Endodermal cell (in vitro differentiated cells): Measurements from ENCODE around the gene PTX4. TPM values are rescaled to one million over a fixed set of nuclear protein-coding genes. Genes with fewer than 3 reads are reported as not detected.
A peak's percentile ranks its signal among the peaks of the same experiment; 100 is the strongest.

Experiments used
- DNase-seq: peaks from one replicate; pipeline ENCODE4 v3.0.0-alpha.2; 2017
- H3K27ac ChIP-seq: 2 replicates; pipeline ENCODE4 v1.5.1; 2013; ENCODE audit warnings: mild to moderate bottlenecking, low read depth, low read length, moderate library complexity
- H3K27me3 ChIP-seq: 2 replicates; pipeline ENCODE4 v1.6.1; 2013; ENCODE audit warnings: mild to moderate bottlenecking, low read length, moderate library complexity; ENCODE audit not compliant: insufficient read depth, control insufficient read depth, poor library complexity, severe bottlenecking
- H3K36me3 ChIP-seq: 2 replicates; pipeline ENCODE4 v1.7.0; 2013; ENCODE audit warnings: mild to moderate bottlenecking, low read length, moderate library complexity; ENCODE audit not compliant: control insufficient read depth, insufficient read depth
- H3K4me1 ChIP-seq: one replicate; pipeline ENCODE4 v1.7.0; 2013; ENCODE audit warnings: low read length; ENCODE audit not compliant: control insufficient read depth, insufficient read depth
- H3K4me3 ChIP-seq: 2 replicates; pipeline ENCODE4 v1.5.1; 2013; ENCODE audit warnings: mild to moderate bottlenecking, low read length, moderate library complexity
- H3K9ac ChIP-seq: 2 replicates; pipeline ENCODE4 v1.6.1; 2013; ENCODE audit warnings: mild to moderate bottlenecking, low read length, moderate library complexity; ENCODE audit not compliant: poor library complexity, severe bottlenecking; ENCODE audit errors: extremely low read depth
- H3K9me3 ChIP-seq: 2 replicates; pipeline ENCODE4 v1.6.1; 2013; ENCODE audit warnings: mild to moderate bottlenecking, low read length, moderate library complexity; ENCODE audit not compliant: control insufficient read depth
- H3K27ac Mint-ChIP-seq: 2 replicates; pipeline ENCODE4 v1.8.0; 2020; ENCODE audit warnings: mixed read lengths
- H3K27me3 Mint-ChIP-seq: 2 replicates; pipeline ENCODE4 v1.8.0; 2021; ENCODE audit warnings: mild to moderate bottlenecking, mixed read lengths; ENCODE audit not compliant: insufficient read depth
- H3K36me3 Mint-ChIP-seq: 2 replicates; pipeline ENCODE4 v1.8.0; 2020; ENCODE audit warnings: low read depth, mixed read lengths
- H3K4me1 Mint-ChIP-seq: 2 replicates; pipeline ENCODE4 v1.8.0; 2020; ENCODE audit warnings: mixed read lengths
- H3K4me3 Mint-ChIP-seq: 2 replicates; pipeline ENCODE4 v1.8.0; 2020; ENCODE audit warnings: mild to moderate bottlenecking, moderate library complexity, mixed read lengths
- H3K9me3 Mint-ChIP-seq: 2 replicates; pipeline ENCODE4 v1.8.0; 2020; ENCODE audit warnings: mild to moderate bottlenecking, mixed read lengths
- CTCF ChIP-seq: fragments of 200-600 bp; sonication (generic); conservative IDR thresholded peaks from 2 replicates; pipeline ENCODE4 v1.5.0; 2021; ENCODE audit warnings: antibody characterized with exemption, mild to moderate bottlenecking
- WGBS, 2 experiments: methylation state at CpG; one replicate each; pipeline versions ENCODE4 v1.1.5 to v1.1.7; 2013; ENCODE audit warnings: missing lambda C conversion rate in 2 of 2, mixed read lengths in 1 of 2; ENCODE audit not compliant: insufficient coverage in 1 of 2, insufficient read length in 1 of 2; 5-methylcytosine and 5-hydroxymethylcytosine counted together
- total RNA-seq, 2 donors: library from RNA; stranded (reverse); fragmentation: NEBNext Ultra II Directional in 1 of 2; extraction: Animal tissue kit (Norgen Biotek cat#: 25700) in 1 of 2; gene quantifications; 2 replicates in 1 of 2; 3 replicates in 1 of 2; pipeline ENCODE4 v1.2.1, GENCODE V29; 2021

Gene PTX4
- total RNA-seq, 2 donors from 2014 or later = not detected

GRCh38 chr16:1445518-1446203 is 43.1 kb downstream of the PTX4 start:
- Mint-ChIP-seq H3K4me3 (no peak overlapping the region), H3K4me1 (no peaks in the 10 kb centered on the region), H3K36me3 (peaks cover 10% of the 10 kb centered on the region), H3K27me3 (no peaks in the 10 kb centered on the region), H3K9me3 (no peaks in the 10 kb centered on the region), H3K27ac (no peak overlapping the region)
- no peak for TF ChIP-seq CTCF
- Histone ChIP-seq H3K4me3 (no peak overlapping the region), H3K9ac (no peak overlapping the region), H3K36me3 (no peaks in the 10 kb centered on the region), H3K4me1 (no peaks in the 10 kb centered on the region), H3K27me3 (no peaks in the 10 kb centered on the region), H3K9me3 (no peaks in the 10 kb centered on the region), H3K27ac (no peak overlapping the region)
- no peak for DNase-seq
- WGBS, 2 experiments = 91 to 93% methylated on average over 15 to 25 of the region's 25 CpGs

- Mint-ChIP-seq H3K9me3 (no peaks in the 10 kb centered on the region), H3K4me3 (no peak overlapping the region), H3K27me3 (no peaks in the 10 kb centered on the region), H3K27ac (no peak overlapping the region), H3K4me1 (no peaks in the 10 kb centered on the region), H3K36me3 (peaks cover 9% of the 10 kb centered on the region)
- WGBS, 2 experiments = 94 to 95% methylated on average over 35 to 48 of the region's 48 CpGs
- no peak for DNase-seq
- H3K9ac ChIP-seq = no peak overlapping the region
- H3K4me3 ChIP-seq = no peak overlapping the region
- H3K27me3 ChIP-seq = no peaks in the 10 kb centered on the region
- TF ChIP-seq CTCF = no peak
- H3K27ac ChIP-seq = no peak overlapping the region
- no peaks in the 10 kb centered on the region for H3K36me3 ChIP-seq
- H3K4me1 ChIP-seq = no peaks in the 10 kb centered on the region
- H3K9me3 ChIP-seq = no peaks in the 10 kb centered on the region
Measured at GRCh38 chr16:1444730-1445517, 43.8 kb downstream of the PTX4 start.

- Histone ChIP-seq H3K9ac (no peak within 1 kb of the TSS), H3K36me3 (no peaks in the 10 kb centered on the region), H3K27me3 (no peaks in the 10 kb centered on the region), H3K4me3 (no peak within 1 kb of the TSS), H3K27ac (peak within 1 kb of the TSS; percentile 24), H3K4me1 (no peaks in the 10 kb centered on the region), H3K9me3 (no peaks in the 10 kb centered on the region)
- H3K9me3 Mint-ChIP-seq = no peaks in the 10 kb centered on the region
- 91 to 96% methylated on average over 7 to 27 of the region's 27 CpGs for WGBS, 2 experiments
- no peak within 1 kb of the TSS for H3K4me3 Mint-ChIP-seq
- H3K27me3 Mint-ChIP-seq = no peaks in the 10 kb centered on the region
- peaks cover 9% of the 10 kb centered on the region for H3K36me3 Mint-ChIP-seq
- no peak for TF ChIP-seq CTCF
- DNase-seq = no peak
- H3K27ac Mint-ChIP-seq = peak within 1 kb of the TSS; percentile 52
- no peaks in the 10 kb centered on the region for H3K4me1 Mint-ChIP-seq
Measured at GRCh38 chr16:1443980-1444729, 44.6 kb downstream of the PTX4 start, which contains the start of gene CCDC154. Gene CCDC154 (minus strand): TSS chr16:1444556. CDS start chr16:1444322, 234 bp downstream.
